Left lobe of liver (tissue), 2 donors: ENCODE measurements around the gene CDK15. TPM values are rescaled to one million over a fixed set of nuclear protein-coding genes. Genes with fewer than 3 reads are reported as not detected.

Experiments
- ATAC-seq: fragments of 200-7000 bp; cut with Tn5 transposase; one replicate; pipeline ENCODE4 v1.9.1; 2020; ENCODE audit warnings: mild to moderate bottlenecking, moderate library complexity
- DNase-seq: peaks from one replicate; pipeline ENCODE4 v3.0.0-alpha.2; 2020; ENCODE audit warnings: low spot score
- total RNA-seq: library from RNA; stranded (reverse); gene quantifications from one replicate; pipeline ENCODE4 v1.2.1, GENCODE V29; 2021
- donor health status: DM: no; HTN: no; CAD: no; lungs with moderate emphysema.
- donor health status: DM: no; HTN: yes; CAD: no.

CDK15 gene
- total RNA-seq, 1 donor from 2014 or later = 0.13 TPM

- no peak for DNase-seq
- no peak for ATAC-seq
Measured at GRCh38 chr2:201904538-201905420, 98.4 kb downstream of the CDK15 start.

- DNase-seq (no peak), ATAC-seq (no peak)
Measured at GRCh38 chr2:201906777-201907562, 100.6 kb downstream of the CDK15 start.

- DNase-seq (no peak), ATAC-seq (no peak)
Measured at GRCh38 chr2:201907563-201907881, 101.2 kb downstream of the CDK15 start.

GRCh38 chr2:201908901-201909300, 102.6 kb downstream of the CDK15 start:
- no peak for ATAC-seq

GRCh38 chr2:201909348-201909747, 103.0 kb downstream of the CDK15 start:
- DNase-seq (no peak), ATAC-seq (no peak)

More at GRCh38 chr2:201908901-201909300, 102.6 kb downstream of the CDK15 start:
- DNase-seq = no peak

- DNase-seq (no peak), ATAC-seq (no peak)
Measured at GRCh38 chr2:201909961-201910361, 103.6 kb downstream of the CDK15 start.

GRCh38 chr2:201911372-201911771, 105.0 kb downstream of the CDK15 start:
- ATAC-seq = no peak

GRCh38 chr2:201913201-201913600, 106.9 kb downstream of the CDK15 start:
- DNase-seq (no peak), ATAC-seq (no peak)

More at GRCh38 chr2:201911372-201911771, 105.0 kb downstream of the CDK15 start:
- DNase-seq = no peak

GRCh38 chr2:201915446-201915845, 109.1 kb downstream of the CDK15 start:
- no peak for DNase-seq
- no peak for ATAC-seq

GRCh38 chr2:201916565-201916964, 110.2 kb downstream of the CDK15 start:
- ATAC-seq (no peak), DNase-seq (no peak)

- no peak for DNase-seq
- no peak for ATAC-seq
Measured at GRCh38 chr2:201918616-201919307, 112.4 kb downstream of the CDK15 start.

- ATAC-seq = no peak
- DNase-seq = no peak
Measured at GRCh38 chr2:201919308-201919634, 112.9 kb downstream of the CDK15 start.

GRCh38 chr2:201923436-201924328, 117.3 kb downstream of the CDK15 start:
- DNase-seq (no peak), ATAC-seq (no peak)

GRCh38 chr2:201924453-201924852, 118.1 kb downstream of the CDK15 start:
- ATAC-seq = no peak
- DNase-seq = no peak

- ATAC-seq = no peak
- no peak for DNase-seq
Measured at GRCh38 chr2:201925056-201925455, 118.7 kb downstream of the CDK15 start.

GRCh38 chr2:201926067-201926466, 119.7 kb downstream of the CDK15 start:
- DNase-seq = no peak

GRCh38 chr2:201928363-201928762, 122.0 kb downstream of the CDK15 start:
- no peak for DNase-seq
- no peak for ATAC-seq

More at GRCh38 chr2:201926067-201926466, 119.7 kb downstream of the CDK15 start:
- no peak for ATAC-seq

- ATAC-seq (no peak), DNase-seq (no peak)
Measured at GRCh38 chr2:201929281-201930026, 123.1 kb downstream of the CDK15 start.

- DNase-seq (no peak), ATAC-seq (no peak)
Measured at GRCh38 chr2:201930043-201930442, 123.7 kb downstream of the CDK15 start.

- DNase-seq (no peak), ATAC-seq (no peak)
Measured at GRCh38 chr2:201930831-201931230, 124.5 kb downstream of the CDK15 start.
